SK-N-SH (cell line): ENCODE measurements around the gene WDR88. TPM values are rescaled to one million over a fixed set of nuclear protein-coding genes. Genes with fewer than 3 reads are reported as not detected.
A peak's percentile ranks its signal among the peaks of the same experiment; 100 is the strongest.

Experiments used
- CTCF ChIA-PET: fragments of 300-600, 350-600 bp; formaldehyde crosslinking; extraction: SDS; loops from one replicate; lab custom pipeline; 2021; lab: Yijun Ruan, JAX
- POLR2A ChIA-PET: fragments of 350-600 bp; sonication (Branson Sonifier 250); formaldehyde crosslinking; extraction: SDS; loops from one replicate; lab custom pipeline; 2020; ENCODE audit warnings: antibody characterized with exemption, inconsistent platforms; lab: Yijun Ruan, JAX
- DNase-seq: peaks from one replicate; pipeline ENCODE4 v3.0.0; 2012
- H2AFZ ChIP-seq: fragments of 200-600 bp; sonication (generic); 2 replicates; pipeline ENCODE4 v1.8.1; 2016; ENCODE audit warnings: antibody characterized with exemption, mild to moderate bottlenecking, low read depth
- H3F3A ChIP-seq: fragments of 200-600 bp; sonication (generic); replicated peaks from 2 replicates; pipeline ENCODE3; 2016; ENCODE audit warnings: antibody characterized with exemption, mild to moderate bottlenecking; ENCODE audit not compliant: insufficient read depth
- H3K27ac ChIP-seq, 2 experiments: fragments of 200-500 bp in 1 of 2; fragments of 200-600 bp in 1 of 2; sonication (Bioruptor generic) in 1 of 2; sonication (generic), shearing (Covaris generic) in 1 of 2; 2 replicates each; pipeline versions ENCODE4 v1.5.1 to v1.6.1; 2014 to 2016; ENCODE audit warnings: low read depth in 2 of 2, inconsistent platforms in 1 of 2, low read length in 1 of 2, mild to moderate bottlenecking in 1 of 2, mixed read lengths in 1 of 2
- H3K27me3 ChIP-seq: fragments of 200-600 bp; sonication (generic), shearing (Covaris generic); 2 replicates; pipeline ENCODE4 v1.6.1; 2016; ENCODE audit warnings: mixed run types; ENCODE audit not compliant: insufficient read depth
- H3K36me3 ChIP-seq, 2 experiments: fragments of 200-500 bp in 1 of 2; fragments of 200-600 bp in 1 of 2; sonication (Bioruptor generic) in 1 of 2; sonication (generic) in 1 of 2; replicated peaks in 1 of 2; 2 replicates each; pipeline versions ENCODE3 to v1.5.1; 2014 to 2016; ENCODE audit warnings: low read length in 1 of 2, mild to moderate bottlenecking in 1 of 2; ENCODE audit not compliant: insufficient read depth in 2 of 2, control insufficient read depth in 1 of 2
- H3K4me1 ChIP-seq, 2 experiments: fragments of 200-500 bp in 1 of 2; fragments of 200-600 bp in 1 of 2; sonication (Bioruptor generic) in 1 of 2; sonication (generic), shearing (Covaris generic) in 1 of 2; 2 replicates each; pipeline versions ENCODE4 v1.5.1 to v1.6.1; 2014 to 2016; ENCODE audit warnings: low read depth in 1 of 2, low read length in 1 of 2, mixed run types in 1 of 2; ENCODE audit not compliant: insufficient read depth in 2 of 2, control insufficient read depth in 1 of 2
- H3K4me2 ChIP-seq: fragments of 200-600 bp; sonication (generic), shearing (Covaris generic); 2 replicates; pipeline ENCODE4 v1.6.1; 2017; ENCODE audit warnings: mixed run types
- H3K4me3 ChIP-seq, 2 experiments: fragments of 200-500 bp in 1 of 2; fragments of 200-600 bp in 1 of 2; sonication (Bioruptor generic) in 1 of 2; sonication (generic), shearing (Covaris generic) in 1 of 2; 2 replicates each; pipeline versions ENCODE4 v1.5.1 to v1.8.1; 2014 to 2016; ENCODE audit warnings: low read depth in 2 of 2, inconsistent platforms in 1 of 2, low read length in 1 of 2, mild to moderate bottlenecking in 1 of 2, mixed read lengths in 1 of 2, moderate library complexity in 1 of 2
- H3K79me2 ChIP-seq: fragments of 200-600 bp; sonication (generic); 2 replicates; pipeline ENCODE4 v1.8.1; 2017; ENCODE audit warnings: mild to moderate bottlenecking; ENCODE audit not compliant: insufficient read depth
- H3K9ac ChIP-seq: fragments of 200-600 bp; sonication (generic); 2 replicates; pipeline ENCODE4 v1.6.1; 2017; ENCODE audit warnings: mixed run types
- H3K9me2 ChIP-seq: fragments of 200-600 bp; sonication (generic); 2 replicates; pipeline ENCODE4 v1.6.1; 2017; ENCODE audit warnings: mixed run types
- H3K9me3 ChIP-seq: fragments of 200-600 bp; sonication (generic); 2 replicates; pipeline ENCODE4 v1.6.1; 2017; ENCODE audit warnings: mixed run types, mild to moderate bottlenecking, moderate library complexity
- H4K20me1 ChIP-seq: fragments of 200-600 bp; sonication (generic); 2 replicates; pipeline ENCODE4 v1.6.1; 2017; ENCODE audit warnings: mild to moderate bottlenecking, mixed run types; ENCODE audit not compliant: insufficient read depth
- EP300 ChIP-seq, 2 experiments: IDR thresholded peaks; 2 replicates each; pipeline versions ENCODE4 v1.4.0 to v1.6.1; 2012; ENCODE audit warnings: borderline replicate concordance in 1 of 2, low read depth in 1 of 2, low read length in 1 of 2
- EZH2phosphoT487 ChIP-seq: fragments of 200-600 bp; sonication (generic); IDR thresholded peaks from 2 replicates; pipeline ENCODE4 v1.6.1; 2017; ENCODE audit warnings: low read depth, mixed run types, mild to moderate bottlenecking, antibody characterized with exemption, moderate library complexity, borderline replicate concordance
- FOSL2 ChIP-seq: IDR thresholded peaks from 2 replicates; pipeline ENCODE4 v1.4.0; 2012; ENCODE audit warnings: low read depth, mild to moderate bottlenecking, moderate library complexity, borderline replicate concordance
- FOXM1 ChIP-seq: IDR thresholded peaks from 2 replicates; pipeline ENCODE4 v1.4.0; 2012; ENCODE audit warnings: low read depth, mild to moderate bottlenecking
- GATA2 ChIP-seq: sonication (generic); formaldehyde crosslinking; IDR thresholded peaks from 2 replicates; pipeline ENCODE4 v1.5.0; 2020; ENCODE audit warnings: mild to moderate bottlenecking, missing genetic modification reagents
- NRF1 ChIP-seq: IDR thresholded peaks from 2 replicates; pipeline ENCODE4 v1.6.1; 2012; ENCODE audit warnings: low read depth, mild to moderate bottlenecking, low read length
- POLR2AphosphoS5 ChIP-seq: IDR thresholded peaks from 2 replicates; pipeline ENCODE4 v1.6.1; 2012; ENCODE audit warnings: low read depth, low read length
- SMC3 ChIP-seq: IDR thresholded peaks from 2 replicates; pipeline ENCODE4 v1.6.1; 2012; ENCODE audit warnings: low read depth, low read length, improper control_type of control experiment
- WGBS: methylation state at CpG from one replicate; pipeline ENCODE4 v1.1.6; 2017; ENCODE audit warnings: low lambda C conversion rate; 5-methylcytosine and 5-hydroxymethylcytosine counted together
- polyA plus RNA-seq, 3 experiments: library from polyadenylated mRNA; depleted of rRNA; stranded (reverse); fragments of >200 nt; gene quantifications; 2 replicates each; pipeline ENCODE4 v1.2.3, GENCODE V29; 2012
- TF ChIP-seq, protein P1 (sequence below): IDR thresholded peaks from 2 replicates; pipeline ENCODE4; 2012
- TF ChIP-seq, protein P2 (sequence below): fragments of 150-350 bp; IDR thresholded peaks from 2 replicates; pipeline ENCODE4 v1.6.1; 2017; ENCODE audit warnings: antibody characterized with exemption, low read length, low read depth, borderline replicate concordance
- TF ChIP-seq, protein P3 (sequence below): IDR thresholded peaks from 2 replicates; pipeline ENCODE4 v1.6.1; 2012; ENCODE audit warnings: mild to moderate bottlenecking, low read depth, low read length, moderate library complexity

Gene WDR88
- polyA plus RNA-seq, 1 of the 3 experiments (the other 2 are of a cell fraction): not detected

DNA sequence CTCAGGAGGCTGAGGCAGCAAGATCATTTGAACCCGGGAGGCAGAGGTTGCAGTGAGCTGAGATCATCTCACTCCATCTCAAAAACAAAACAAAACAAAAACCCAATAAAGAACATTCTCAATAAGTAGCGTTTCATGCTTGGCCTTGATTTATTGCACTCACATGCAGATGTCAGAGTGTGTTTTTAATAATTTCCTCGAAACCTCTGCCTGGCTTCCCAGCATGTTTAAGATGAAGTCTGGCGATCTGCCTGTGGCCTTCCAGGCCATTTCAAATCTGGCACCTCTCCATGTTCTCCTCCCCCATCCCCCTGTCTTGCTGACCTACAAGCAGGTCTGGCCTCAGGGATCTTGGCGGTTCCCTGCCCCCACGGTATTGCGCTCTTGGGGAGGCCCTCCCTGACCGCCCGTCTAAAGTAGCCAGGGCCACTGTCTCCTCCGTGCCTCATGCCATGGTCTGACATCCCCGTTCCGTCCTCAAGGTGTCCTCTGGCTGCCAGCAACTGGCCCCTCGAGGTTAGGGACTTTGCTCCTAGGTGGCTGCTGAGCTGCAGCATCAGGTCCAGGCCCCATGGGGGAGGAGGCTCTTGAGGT is 1.6 kb downstream of the WDR88 start (continued):
- no peak for TF ChIP-seq FOXM1
- TF ChIP-seq, protein P1, sequence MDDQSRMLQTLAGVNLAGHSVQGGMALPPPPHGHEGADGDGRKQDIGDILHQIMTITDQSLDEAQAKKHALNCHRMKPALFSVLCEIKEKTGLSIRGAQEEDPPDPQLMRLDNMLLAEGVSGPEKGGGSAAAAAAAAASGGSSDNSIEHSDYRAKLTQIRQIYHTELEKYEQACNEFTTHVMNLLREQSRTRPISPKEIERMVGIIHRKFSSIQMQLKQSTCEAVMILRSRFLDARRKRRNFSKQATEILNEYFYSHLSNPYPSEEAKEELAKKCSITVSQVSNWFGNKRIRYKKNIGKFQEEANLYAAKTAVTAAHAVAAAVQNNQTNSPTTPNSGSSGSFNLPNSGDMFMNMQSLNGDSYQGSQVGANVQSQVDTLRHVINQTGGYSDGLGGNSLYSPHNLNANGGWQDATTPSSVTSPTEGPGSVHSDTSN: 0 out of 2 replicates have a peak, but pooled peaks have one; percentile 13
- TF ChIP-seq SMC3: no peak
- TF ChIP-seq, protein P2, sequence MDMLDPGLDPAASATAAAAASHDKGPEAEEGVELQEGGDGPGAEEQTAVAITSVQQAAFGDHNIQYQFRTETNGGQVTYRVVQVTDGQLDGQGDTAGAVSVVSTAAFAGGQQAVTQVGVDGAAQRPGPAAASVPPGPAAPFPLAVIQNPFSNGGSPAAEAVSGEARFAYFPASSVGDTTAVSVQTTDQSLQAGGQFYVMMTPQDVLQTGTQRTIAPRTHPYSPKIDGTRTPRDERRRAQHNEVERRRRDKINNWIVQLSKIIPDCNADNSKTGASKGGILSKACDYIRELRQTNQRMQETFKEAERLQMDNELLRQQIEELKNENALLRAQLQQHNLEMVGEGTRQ: no peak
- no peak for TF ChIP-seq NRF1
- peak; percentile 40; the same call in 1 of the 2 replicates for TF ChIP-seq GATA2
- TF ChIP-seq POLR2AphosphoS5: no peak

DNA sequence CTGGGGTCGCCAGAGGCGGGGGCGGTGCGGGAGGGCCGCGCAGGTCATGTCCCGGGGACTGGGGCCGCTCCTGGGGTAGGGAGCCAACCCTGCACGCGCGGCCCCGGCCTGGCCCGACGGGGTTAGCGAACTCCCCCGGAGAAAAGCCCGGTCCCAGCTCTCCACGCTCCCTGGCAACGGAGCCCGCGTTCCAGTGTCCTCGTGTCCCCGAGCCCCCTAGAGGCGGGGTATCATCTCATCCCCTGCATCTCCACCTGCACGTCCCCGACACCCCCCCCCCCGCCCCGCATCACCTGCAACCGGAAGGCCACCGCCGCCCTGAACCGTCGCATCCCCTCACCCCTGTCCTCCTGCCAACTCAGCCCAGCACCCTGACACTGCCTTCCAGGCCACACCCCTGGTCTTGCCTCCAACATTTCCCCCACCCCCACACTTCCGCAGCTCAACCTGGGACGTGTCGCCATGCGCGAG is 2.7 kb downstream of the WDR88 start:
- whole genome bisulfite sequencing: 93% methylated on average over 27 of the region's 38 CpGs
- Histone ChIP-seq H3K4me2 (no peak overlapping the region), H3K79me2 (no peaks in the 10 kb centered on the region), H3F3A (no peaks in the 10 kb centered on the region), H3K27me3 (no peaks in the 10 kb centered on the region), H4K20me1 (no peaks in the 10 kb centered on the region), H3K9ac (no peak overlapping the region), H3K4me1 (peaks cover 0 to 15% of the 10 kb centered on the region in 2 experiments; a peak in 1 of 4 replicates), H3K4me3 (no peak overlapping the region), H3K9me2 (no peaks in the 10 kb centered on the region), H3K27ac (no peak overlapping the region), H3K36me3 (peaks cover 0 to 4% of the 10 kb centered on the region in 2 experiments), H2AFZ (no peak overlapping the region), H3K9me3 (no peaks in the 10 kb centered on the region)
- POLR2A ChIA-PET: no interaction called here
- CTCF ChIA-PET: interaction anchor here (1.3 to 5.0 kb wide), 6 partner anchors 9 to 159 kb away, joined by 3 to 23 read pairs (median 6); no protein-coding TSS in a partner anchor
- TF ChIP-seq, protein P3, sequence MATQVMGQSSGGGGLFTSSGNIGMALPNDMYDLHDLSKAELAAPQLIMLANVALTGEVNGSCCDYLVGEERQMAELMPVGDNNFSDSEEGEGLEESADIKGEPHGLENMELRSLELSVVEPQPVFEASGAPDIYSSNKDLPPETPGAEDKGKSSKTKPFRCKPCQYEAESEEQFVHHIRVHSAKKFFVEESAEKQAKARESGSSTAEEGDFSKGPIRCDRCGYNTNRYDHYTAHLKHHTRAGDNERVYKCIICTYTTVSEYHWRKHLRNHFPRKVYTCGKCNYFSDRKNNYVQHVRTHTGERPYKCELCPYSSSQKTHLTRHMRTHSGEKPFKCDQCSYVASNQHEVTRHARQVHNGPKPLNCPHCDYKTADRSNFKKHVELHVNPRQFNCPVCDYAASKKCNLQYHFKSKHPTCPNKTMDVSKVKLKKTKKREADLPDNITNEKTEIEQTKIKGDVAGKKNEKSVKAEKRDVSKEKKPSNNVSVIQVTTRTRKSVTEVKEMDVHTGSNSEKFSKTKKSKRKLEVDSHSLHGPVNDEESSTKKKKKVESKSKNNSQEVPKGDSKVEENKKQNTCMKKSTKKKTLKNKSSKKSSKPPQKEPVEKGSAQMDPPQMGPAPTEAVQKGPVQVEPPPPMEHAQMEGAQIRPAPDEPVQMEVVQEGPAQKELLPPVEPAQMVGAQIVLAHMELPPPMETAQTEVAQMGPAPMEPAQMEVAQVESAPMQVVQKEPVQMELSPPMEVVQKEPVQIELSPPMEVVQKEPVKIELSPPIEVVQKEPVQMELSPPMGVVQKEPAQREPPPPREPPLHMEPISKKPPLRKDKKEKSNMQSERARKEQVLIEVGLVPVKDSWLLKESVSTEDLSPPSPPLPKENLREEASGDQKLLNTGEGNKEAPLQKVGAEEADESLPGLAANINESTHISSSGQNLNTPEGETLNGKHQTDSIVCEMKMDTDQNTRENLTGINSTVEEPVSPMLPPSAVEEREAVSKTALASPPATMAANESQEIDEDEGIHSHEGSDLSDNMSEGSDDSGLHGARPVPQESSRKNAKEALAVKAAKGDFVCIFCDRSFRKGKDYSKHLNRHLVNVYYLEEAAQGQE: no peak
- TF ChIP-seq EZH2phosphoT487 (no peak), NRF1 (no peak), EP300 (IDR thresholded peaks at IDR 0.05; ENCODE audit: borderline replicate concordance in 1 of 2, low read depth in 1 of 2, low read length in 1 of 2) (no peak), FOXM1 (no peak), FOSL2 (no peak)
- DNase-seq: peak; percentile 44
